GM18502 (cell line): ENCODE data around the gene FASTK.
"Not testable (repeated sequence)": the region's sequence is repeated elsewhere in the genome, so short reads cannot be mapped to it uniquely, and the experiment has no call there.

Experiments used
- ATAC-seq: cut with Tn5 transposase; IDR thresholded peaks from one replicate; pipeline ENCODE4 v1.9.1; 2021; ENCODE audit warnings: mild to moderate bottlenecking; ENCODE audit not compliant: unreplicated experiment, poor library complexity

FASTK gene

GRCh38 chr7:151053751-151054150, 26.9 kb downstream of the FASTK start:
- ATAC-seq: no peak

- ATAC-seq: no peak
Measured at GRCh38 chr7:151053096-151053495, 27.5 kb downstream of the FASTK start.

- ATAC-seq: no peak
Measured at GRCh38 chr7:151051108-151051507, 29.5 kb downstream of the FASTK start.

GRCh38 chr7:151048911-151049463, 31.6 kb downstream of the FASTK start:
- no peak for ATAC-seq

- no peak for ATAC-seq
Measured at GRCh38 chr7:151047976-151048815, 32.4 kb downstream of the FASTK start, which contains the start of gene ASIC3. ASIC3 (plus strand) TSS chr7:151048531; CDS start chr7:151048886, 355 bp downstream.

- no peak for ATAC-seq
Measured at GRCh38 chr7:151046603-151047573, 33.7 kb downstream of the FASTK start.

- ATAC-seq: no peak
Measured at GRCh38 chr7:151045967-151046366, 34.6 kb downstream of the FASTK start.

GRCh38 chr7:151045262-151045661, 35.3 kb downstream of the FASTK start:
- ATAC-seq: no peak

GRCh38 chr7:151043959-151044358, 36.6 kb downstream of the FASTK start:
- ATAC-seq: no peak

GRCh38 chr7:151043449-151043848, 37.2 kb downstream of the FASTK start:
- not testable (repeated sequence) for ATAC-seq

- no peak for ATAC-seq
Measured at GRCh38 chr7:151040616-151041375, 39.8 kb downstream of the FASTK start.

GRCh38 chr7:151039850-151040548, 40.6 kb downstream of the FASTK start:
- ATAC-seq: no peak

- no peak for ATAC-seq
Measured at GRCh38 chr7:151038951-151039849, 41.4 kb downstream of the FASTK start.

GRCh38 chr7:151035902-151036301, 44.7 kb downstream of the FASTK start:
- no peak for ATAC-seq

GRCh38 chr7:151035026-151035717, 45.4 kb downstream of the FASTK start:
- ATAC-seq: no peak

- ATAC-seq: no peak
Measured at GRCh38 chr7:151034312-151035025, 46.1 kb downstream of the FASTK start.

- no peak for ATAC-seq
Measured at GRCh38 chr7:151033864-151034249, 46.8 kb downstream of the FASTK start.
